GM12872 (cell line): Measurements from ENCODE around the gene MAPK8.

ENCODE experiments used
- TF ChIP-seq, protein P1 (sequence below): IDR thresholded peaks from 3 replicates; pipeline ENCODE4 v1.5.1; 2011; ENCODE audit warnings: low read depth, mild to moderate bottlenecking, low read length, moderate library complexity; ENCODE audit not compliant: insufficient read depth

MAPK8 gene

DNA sequence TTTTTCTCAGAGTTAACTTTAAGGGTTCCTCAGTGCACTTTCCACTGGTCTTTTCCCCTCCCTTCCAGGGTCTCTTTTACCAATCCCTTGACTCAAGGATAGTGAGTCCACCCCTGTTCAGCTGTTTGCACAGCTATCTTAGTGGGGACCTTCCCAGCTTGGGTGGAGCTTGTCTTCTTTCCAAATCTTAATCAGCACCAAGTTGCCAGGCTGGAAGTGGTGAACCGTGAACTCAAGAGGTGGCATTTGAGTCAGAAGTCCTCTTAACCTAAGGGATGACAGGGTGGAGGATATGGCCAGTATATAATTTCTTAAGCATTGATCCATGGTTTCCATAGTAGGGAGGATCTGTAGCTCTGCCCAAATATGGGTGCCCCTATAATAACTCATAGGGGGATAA lies 25.0 kb downstream of the MAPK8 start:
- TF ChIP-seq, protein P1, sequence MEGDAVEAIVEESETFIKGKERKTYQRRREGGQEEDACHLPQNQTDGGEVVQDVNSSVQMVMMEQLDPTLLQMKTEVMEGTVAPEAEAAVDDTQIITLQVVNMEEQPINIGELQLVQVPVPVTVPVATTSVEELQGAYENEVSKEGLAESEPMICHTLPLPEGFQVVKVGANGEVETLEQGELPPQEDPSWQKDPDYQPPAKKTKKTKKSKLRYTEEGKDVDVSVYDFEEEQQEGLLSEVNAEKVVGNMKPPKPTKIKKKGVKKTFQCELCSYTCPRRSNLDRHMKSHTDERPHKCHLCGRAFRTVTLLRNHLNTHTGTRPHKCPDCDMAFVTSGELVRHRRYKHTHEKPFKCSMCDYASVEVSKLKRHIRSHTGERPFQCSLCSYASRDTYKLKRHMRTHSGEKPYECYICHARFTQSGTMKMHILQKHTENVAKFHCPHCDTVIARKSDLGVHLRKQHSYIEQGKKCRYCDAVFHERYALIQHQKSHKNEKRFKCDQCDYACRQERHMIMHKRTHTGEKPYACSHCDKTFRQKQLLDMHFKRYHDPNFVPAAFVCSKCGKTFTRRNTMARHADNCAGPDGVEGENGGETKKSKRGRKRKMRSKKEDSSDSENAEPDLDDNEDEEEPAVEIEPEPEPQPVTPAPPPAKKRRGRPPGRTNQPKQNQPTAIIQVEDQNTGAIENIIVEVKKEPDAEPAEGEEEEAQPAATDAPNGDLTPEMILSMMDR: no peak

DNA sequence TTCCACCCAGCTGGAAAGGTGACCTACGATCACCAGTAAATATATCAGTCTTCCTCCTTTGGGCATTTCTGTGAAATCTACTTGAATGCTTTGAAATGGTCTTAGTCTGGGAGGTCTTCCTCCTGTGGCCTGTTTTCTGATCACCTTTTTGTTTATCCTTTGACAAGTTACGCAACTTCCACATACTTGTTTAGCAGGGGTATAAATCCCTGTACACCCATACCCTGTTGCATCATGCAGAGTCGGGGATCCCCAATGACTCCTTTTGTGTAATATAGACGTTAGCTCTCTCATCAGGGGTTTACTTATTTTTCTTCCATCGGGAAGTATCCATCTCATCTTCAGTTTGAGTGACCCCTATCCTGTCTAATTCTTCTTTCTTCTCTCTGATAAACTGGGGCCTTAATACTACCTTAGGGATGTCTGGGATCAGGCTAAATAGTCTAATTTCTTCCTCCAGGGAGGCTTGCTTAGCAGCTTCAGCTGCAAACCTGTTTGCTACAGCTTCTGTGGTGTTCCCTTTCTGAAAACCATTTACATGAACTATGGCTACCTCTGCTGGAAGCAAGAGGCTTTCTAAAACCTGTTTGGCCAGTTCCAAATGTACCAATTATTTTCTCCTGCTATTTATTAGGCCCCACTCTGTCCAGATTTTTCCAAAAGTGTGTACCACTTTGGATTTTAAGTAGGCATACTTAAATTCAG lies 25.8 kb downstream of the MAPK8 start:
- TF ChIP-seq, protein P1: no peak

DNA sequence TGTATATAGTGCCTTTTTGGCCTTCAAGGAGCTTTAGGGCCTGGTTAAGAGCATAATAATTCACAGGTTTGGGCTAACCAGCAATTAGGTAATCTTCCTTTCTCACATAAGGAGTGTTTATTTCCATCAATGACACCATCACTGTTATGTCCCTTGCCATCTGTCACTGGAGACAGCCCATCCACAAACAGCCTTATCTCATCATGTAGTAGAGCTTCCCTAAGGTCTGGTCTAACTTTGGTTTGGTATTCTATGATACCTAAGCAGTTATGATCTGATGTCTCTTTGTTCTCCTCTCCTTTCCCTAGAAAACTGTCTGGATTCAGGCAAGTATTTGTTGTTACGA lies 26.4 kb downstream of the MAPK8 start:
- TF ChIP-seq, protein P1: no peak

DNA sequence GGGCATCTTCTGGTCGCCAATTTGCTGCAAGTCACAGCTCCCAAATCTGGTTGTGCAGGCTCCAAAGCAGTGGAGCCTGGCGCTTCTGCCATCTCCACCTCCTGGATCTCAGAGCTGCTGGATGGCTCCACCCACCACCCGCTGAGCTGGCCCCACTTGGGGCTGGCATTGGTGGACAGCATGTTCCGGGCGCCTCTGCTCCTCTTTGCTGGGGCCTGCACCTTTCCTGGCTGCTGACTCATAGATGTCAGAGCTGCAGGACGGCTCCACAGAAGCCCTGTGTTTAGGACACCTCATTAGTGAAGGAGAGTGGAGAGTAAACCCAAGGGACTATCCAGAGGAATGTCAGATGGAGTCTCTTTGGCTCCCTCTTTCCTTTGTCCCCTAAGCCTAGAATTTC lies 27.4 kb downstream of the MAPK8 start:
- TF ChIP-seq, protein P1: no peak

DNA sequence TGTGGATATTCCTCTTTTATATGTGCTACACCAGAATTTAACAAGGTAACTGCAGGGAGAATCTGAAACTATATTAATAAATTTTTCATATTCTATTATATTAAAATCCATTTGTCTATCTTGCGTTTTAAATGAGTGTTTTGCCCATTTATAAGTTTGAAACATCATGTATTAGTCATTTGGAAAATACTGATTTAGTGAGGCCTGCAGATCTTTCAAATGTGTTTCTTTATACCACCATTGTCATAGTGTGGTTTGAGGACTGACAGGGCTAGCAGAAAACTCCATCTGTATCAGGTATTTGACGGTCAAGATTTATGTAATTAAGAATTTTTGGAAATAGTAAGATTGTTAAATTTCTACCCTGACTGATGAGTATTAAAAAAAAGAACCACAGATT lies 29.3 kb downstream of the MAPK8 start:
- TF ChIP-seq, protein P1: no peak

DNA sequence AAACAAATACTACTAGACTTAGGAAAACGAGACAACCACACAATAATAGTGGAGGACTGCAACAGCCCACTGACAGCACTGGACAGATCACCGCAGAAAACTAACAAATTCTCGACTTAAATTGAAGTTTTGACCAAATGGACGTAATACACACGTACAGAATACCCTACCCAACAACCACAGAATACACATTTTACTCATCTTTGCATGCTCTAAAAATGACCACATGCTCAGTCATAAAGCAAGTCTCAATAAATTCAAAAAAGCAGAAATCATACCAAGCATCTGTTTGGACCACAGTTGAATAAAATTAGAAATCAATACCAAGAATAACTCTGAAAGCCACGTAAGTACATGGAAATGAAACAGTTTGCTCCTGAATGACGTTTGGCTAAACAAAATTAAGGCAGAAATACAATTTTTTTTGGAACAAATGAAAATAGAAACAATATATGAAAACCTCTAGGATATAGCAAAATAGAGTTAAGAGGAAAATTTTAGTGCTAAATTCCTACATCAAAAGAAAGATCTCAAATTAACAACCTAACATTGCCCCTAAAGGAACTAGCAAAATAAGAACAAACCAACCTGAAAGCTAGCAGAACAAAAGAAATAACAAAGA lies 30.6 kb downstream of the MAPK8 start:
- TF ChIP-seq, protein P1: no peak

DNA sequence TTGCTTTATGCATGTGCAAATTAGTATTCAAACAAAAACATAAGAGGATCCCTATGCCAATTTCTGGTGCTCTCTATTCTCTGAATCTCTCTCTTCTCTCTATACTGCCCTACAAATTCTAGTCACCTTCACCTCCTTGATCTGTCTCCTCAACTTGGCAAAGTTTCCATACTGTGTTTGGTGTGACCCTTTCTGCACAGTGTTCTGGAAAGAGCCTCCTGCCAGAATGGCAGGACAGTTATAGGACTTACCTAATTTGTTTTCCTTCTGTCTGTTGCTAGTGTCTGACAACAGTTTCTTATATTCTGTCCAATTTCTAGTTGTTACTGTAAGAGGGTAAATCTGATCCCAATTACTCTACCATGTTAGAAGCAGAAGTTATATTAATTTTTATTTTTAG lies 34.3 kb downstream of the MAPK8 start:
- TF ChIP-seq, protein P1: no peak
